ENCODE measurements around the gene KCNMA1. TPM values are rescaled to one million over a fixed set of nuclear protein-coding genes. Genes with fewer than 3 reads are reported as not detected.

The KCNMA1 gene
- polyA plus RNA-seq, 1 of the 3 experiments (the other 2 are of a cell fraction), result 107 TPM

GRCh38 chr10:76983624-76984023, 654.0 kb downstream of the KCNMA1 start (continued):
- TF ChIP-seq REST (IDR thresholded peaks at IDR 0.05; ENCODE audit: low read depth, low read length) (no peak), YY1 (IDR thresholded peaks at IDR 0.05; ENCODE audit: low read depth) (no peak), ELF1 (IDR thresholded peaks at IDR 0.05) (no peak), RFX5 (IDR thresholded peaks at IDR 0.05; ENCODE audit: low read length) (no peak), MEF2A (IDR thresholded peaks at IDR 0.05; ENCODE audit: borderline replicate concordance, low read depth) (no peak), FOSL2 (IDR thresholded peaks at IDR 0.05; ENCODE audit: borderline replicate concordance, low read depth) (no peak)

GRCh38 chr10:76982671-76983070, 654.9 kb downstream of the KCNMA1 start:
- no peaks in the 10 kb centered on the region for H3F3A ChIP-seq (replicated peaks; ENCODE audit: insufficient read depth)
- H3K9me3 ChIP-seq, result no peaks in the 10 kb centered on the region
- peaks cover 0 to 35% of the 10 kb centered on the region in 2 experiments; a peak in 2 of 4 replicates for H3K4me1 ChIP-seq (ENCODE audit: control insufficient read depth in 1 of 2, insufficient read depth in 2 of 2, low read depth in 1 of 2, low read length in 1 of 2)
- H3K27me3 ChIP-seq (ENCODE audit: insufficient read depth), result no peaks in the 10 kb centered on the region
- H3K4me3 ChIP-seq (ENCODE audit: low read depth in 2 of 2, low read length in 1 of 2), result no peak overlapping the region
- H3K36me3 ChIP-seq (replicated peaks in 1 of 2; ENCODE audit: control insufficient read depth in 1 of 2, insufficient read depth in 2 of 2, low read length in 1 of 2), result peaks cover 0 to 3% of the 10 kb centered on the region in 2 experiments
- H4K20me1 ChIP-seq (ENCODE audit: insufficient read depth), result no peaks in the 10 kb centered on the region
- H3K9me2 ChIP-seq, result no peaks in the 10 kb centered on the region
- no peak for DNase-seq
- WGBS (ENCODE audit: low lambda C conversion rate), result 88% methylated on average over 2 of the region's 2 CpGs
- no peak overlapping the region for H3K4me2 ChIP-seq
- POLR2A ChIA-PET, result interaction anchor here (2.1 kb wide), 1 partner anchor 11 kb away, joined by 11 read pairs; no protein-coding TSS in a partner anchor
- CTCF ChIA-PET, result interaction anchor here (0.8 to 3.6 kb wide), 5 partner anchors 11 to 1747 kb away, joined by 3 to 49 read pairs (median 4); partner anchors contain the start of genes COMTD1 and ZNF503
- H2AFZ ChIP-seq (ENCODE audit: low read depth), result no peak overlapping the region
- no peaks in the 10 kb centered on the region for H3K79me2 ChIP-seq (ENCODE audit: insufficient read depth)
- H3K9ac ChIP-seq, result no peak overlapping the region
- H3K27ac ChIP-seq (ENCODE audit: low read depth in 2 of 2, low read length in 1 of 2), result peak overlapping the region in 1 of 2 experiments; percentile 54; a peak in 2 of 4 replicates
- TF ChIP-seq ELF1 (IDR thresholded peaks at IDR 0.05) (no peak), POLR2AphosphoS5 (IDR thresholded peaks at IDR 0.05; ENCODE audit: low read depth, low read length) (no peak), TCF12 (IDR thresholded peaks at IDR 0.05) (no peak), MXI1 (IDR thresholded peaks at IDR 0.05; ENCODE audit: low read depth, low read length) (no peak), RCOR1 (IDR thresholded peaks at IDR 0.05; ENCODE audit: low read length) (no peak), USF1 (IDR thresholded peaks at IDR 0.05; ENCODE audit: borderline replicate concordance, low read depth) (no peak), REST (IDR thresholded peaks at IDR 0.05; ENCODE audit: low read depth, low read length) (no peak), MEF2A (IDR thresholded peaks at IDR 0.05; ENCODE audit: borderline replicate concordance, low read depth) (no peak)

All from SK-N-SH (cell line).